GM18526 (cell line): ENCODE measurements around the gene POU2AF1.

Experiments used
- POLR2A ChIP-seq: IDR thresholded peaks from 3 replicates; pipeline ENCODE4 v1.6.1; 2011; ENCODE audit not compliant: insufficient read length; ENCODE audit errors: extremely low read depth

Gene POU2AF1

DNA sequence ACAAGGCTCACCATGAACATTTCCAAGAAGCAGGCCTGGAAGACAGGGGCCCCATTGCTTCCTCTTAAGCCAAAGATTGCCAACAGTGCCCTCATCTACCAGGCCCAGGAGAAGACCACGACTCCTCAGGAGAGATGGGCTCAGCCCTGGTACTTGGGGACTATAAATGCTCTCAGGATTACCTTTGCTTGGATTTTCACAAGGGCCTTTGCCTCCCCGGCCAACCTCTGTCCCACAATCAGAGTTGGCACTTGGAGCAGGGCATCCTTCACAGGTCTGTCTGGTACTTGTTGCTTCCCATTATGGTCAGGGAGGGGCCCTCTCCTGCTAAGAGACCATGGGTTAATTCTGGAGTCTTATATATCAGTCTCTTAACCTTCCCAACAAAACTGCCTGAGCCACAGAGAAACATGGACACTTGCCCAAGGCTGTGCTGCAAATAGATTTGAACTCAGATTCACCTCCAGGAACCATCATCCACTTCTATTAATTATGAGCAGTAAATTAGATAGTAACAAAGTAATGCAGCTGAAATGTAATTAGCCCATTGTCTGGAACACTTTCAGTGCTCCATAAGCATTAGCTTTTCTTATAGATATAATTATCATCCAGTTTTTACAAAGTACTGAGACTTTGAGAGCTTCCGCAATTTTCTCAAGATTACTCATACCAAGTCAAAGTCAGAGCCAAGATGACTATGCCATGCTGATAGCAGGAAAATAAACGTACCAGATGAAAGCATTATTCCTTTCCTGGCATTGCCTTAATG is 47.2 kb downstream of the POU2AF1 start:
- no peak for TF ChIP-seq POLR2A

DNA sequence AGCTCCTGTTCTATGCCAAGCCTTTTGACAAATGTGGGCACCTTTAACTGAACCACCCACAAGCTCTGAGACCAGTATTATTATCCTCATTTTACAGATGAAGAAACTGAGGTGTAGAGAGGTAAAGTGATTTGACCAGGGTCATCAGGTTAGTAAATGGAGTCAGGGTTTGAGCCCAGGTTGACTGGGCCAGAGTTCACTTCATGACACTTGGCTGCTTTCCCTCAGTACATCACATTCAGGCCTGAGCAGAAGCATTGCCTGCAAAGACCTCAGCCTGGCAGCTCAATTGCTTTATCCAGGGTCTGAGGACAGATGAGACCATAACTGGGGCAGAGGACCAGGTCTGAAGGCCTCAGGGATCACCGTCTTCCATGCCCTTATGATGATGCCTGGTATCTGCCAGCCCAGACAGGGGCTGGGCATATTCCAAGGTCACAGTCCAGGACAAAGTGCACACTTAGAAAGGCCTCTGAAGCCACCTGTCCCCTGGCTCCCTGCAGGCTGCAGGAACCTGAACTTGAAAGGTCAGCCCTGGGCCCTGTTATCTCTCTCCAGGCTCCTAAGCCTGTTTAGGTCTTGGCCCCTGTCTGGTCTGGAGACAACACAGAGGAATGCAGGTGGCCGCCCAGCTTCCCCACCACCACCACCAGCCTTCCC is 48.7 kb downstream of the POU2AF1 start:
- no peak for TF ChIP-seq POLR2A

DNA sequence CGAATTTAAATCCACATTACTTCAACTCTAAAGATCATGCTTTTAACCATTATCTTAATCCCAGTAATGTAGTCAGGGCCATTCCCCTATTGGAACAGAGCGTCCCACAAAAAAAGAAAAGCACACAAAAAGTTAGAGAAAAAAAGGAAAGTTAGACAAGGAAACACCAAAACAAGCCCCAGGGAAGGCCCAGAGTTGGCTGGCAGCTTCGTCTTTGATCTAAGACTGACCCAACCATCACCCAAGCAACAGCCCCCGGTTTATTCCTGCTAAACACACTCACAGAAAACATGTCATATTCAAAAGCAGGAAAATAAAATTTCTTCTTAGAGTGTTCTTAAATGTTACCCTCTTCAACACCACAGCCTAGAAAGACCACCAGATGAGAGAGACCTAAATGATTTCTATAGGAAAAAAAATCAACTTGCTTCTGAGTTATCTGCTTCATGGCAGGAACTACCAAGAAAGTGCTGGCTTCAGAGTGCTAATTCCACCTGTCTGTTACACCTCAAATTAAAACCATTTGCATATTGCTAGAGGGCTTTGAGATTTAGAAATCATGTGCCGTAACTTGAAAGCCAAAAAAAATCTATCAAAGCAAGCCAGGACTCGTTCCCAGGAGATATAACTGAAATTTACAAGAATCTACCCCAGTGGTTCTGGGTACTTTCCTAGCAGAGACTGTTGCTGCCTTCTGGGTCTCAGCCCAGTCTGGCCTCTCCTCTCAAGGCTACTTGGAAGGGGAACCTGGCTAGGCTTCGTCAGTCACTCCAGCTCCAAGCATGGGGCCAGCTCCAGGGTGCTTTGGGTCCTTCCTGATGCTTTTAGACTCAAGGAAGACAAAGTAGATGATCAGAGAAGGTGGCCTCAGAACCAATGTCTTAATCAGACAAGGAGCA is 49.5 kb downstream of the POU2AF1 start:
- TF ChIP-seq POLR2A = no peak

DNA sequence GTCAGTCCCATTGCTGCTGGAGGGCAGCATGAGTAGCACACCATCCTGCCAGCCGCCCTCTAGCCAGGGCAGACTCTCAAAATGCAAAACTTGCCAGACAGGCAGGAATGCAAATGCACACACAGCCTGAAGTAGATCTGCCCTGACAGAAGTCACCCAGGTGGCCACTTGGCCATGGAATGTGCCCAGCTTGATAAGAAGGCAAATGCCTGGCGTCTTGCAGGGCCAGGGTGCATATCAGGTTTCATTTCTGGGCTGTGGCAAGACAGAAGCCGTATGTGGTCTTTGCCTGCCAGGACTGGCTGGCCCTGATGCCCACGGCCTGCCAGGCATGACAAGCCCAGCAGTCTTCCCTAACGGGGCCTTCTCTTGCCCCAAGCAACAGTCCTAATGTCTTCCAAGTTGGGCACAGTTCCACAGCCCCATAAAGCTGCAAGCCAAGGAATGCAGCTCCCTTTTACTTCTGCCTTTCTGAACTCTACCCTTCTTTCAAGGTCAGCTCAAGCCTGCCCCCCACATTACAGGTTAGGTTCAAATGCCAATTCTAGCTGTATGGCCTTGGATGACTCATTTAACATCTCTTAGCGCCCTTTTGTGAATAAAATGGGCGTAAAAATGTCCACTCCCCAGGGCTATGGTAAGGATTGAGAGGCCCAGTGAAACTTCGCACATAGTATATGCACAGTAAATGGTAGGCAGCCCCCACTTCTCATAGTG is 51.0 kb downstream of the POU2AF1 start:
- TF ChIP-seq POLR2A = no peak

- no peak for TF ChIP-seq POLR2A
These were observed 52.3 kb downstream of the POU2AF1 start for GRCh38 chr11:111326824-111327223.

DNA sequence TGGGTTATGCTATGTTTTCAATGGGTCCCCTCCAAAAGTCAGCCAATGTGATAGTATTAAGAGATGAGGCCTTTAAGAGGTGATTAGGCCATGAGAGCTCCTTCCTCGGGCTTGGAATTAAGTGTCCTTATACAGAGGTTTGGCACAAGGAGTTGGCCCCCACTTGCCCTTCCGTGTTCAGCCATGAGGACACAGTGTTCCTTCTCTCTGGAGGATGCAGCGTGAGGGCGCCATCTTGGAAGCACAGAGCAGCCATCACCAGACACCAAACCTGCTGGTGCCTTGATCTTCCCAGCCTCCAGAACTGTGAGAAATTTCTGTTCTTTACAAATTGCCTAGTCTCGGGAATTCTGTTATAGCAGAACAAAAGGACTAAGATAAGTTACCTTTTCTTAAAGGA is 53.8 kb downstream of the POU2AF1 start:
- TF ChIP-seq POLR2A = no peak

DNA sequence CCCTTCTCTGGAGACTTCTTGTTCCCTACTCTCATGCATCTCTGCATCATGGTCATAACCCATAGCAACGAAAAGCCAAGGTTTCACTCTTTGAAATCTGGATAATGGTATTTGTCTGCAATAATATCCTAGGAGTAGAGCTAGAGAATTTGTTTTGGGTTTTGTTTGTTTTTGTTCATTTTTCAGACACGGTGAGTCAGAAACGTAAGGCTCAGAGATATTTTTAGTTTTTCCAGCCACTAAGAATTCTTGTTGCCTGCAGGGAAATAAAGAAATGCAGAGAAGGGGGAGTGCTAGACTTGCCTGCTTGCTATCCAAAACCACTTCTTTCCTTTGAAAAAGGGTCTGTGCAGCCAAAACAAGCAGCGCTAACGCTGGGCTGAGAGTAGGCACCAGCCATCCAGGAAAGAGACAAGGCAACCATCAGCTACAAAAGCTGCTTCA is 54.8 kb downstream of the POU2AF1 start:
- no peak for TF ChIP-seq POLR2A

- no peak for TF ChIP-seq POLR2A
These were observed 56.5 kb downstream of the POU2AF1 start for GRCh38 chr11:111322534-111322933.

GRCh38 chr11:111320728-111321568 is 58.1 kb downstream of the POU2AF1 start:
- TF ChIP-seq POLR2A = no peak

GRCh38 chr11:111319296-111319695 is 59.8 kb downstream of the POU2AF1 start:
- no peak for TF ChIP-seq POLR2A

GRCh38 chr11:111312076-111312475 is 67.0 kb downstream of the POU2AF1 start:
- TF ChIP-seq POLR2A = no peak

GRCh38 chr11:111310723-111311122 is 68.4 kb downstream of the POU2AF1 start:
- no peak for TF ChIP-seq POLR2A

- TF ChIP-seq POLR2A = no peak
These were observed 69.0 kb downstream of the POU2AF1 start for GRCh38 chr11:111310088-111310487.

DNA sequence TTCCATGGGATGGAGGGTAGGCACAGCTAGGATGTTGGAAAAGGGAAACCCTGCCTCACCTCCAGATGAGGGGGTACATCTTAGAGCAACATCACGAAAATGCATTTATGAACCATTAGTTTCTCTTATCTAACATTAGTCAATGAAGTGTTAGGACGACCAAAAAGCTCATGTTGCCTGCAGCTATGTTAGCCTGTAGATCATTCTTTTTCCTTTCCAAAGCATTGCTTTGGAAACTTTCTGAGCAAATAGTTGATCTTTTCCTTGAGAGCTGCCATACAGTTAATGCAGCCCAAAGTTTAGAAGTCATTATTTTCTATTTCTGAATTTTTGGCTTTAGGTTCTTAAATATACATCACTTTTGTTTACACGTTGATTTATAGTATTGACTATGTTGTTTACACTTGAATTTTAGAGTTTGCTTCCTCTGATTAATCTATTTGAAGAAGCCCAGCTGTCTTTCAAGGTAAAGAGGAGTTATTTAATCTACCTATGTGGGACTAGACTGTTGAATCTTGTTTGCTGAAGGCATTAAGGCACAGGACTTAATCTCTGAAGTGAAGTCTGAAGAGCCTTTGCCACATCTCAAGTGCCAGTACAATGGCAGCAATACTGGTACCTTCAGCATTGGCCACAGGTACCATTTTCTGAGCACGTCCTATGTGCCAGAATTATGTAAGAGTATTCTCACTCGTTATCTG is 69.7 kb downstream of the POU2AF1 start:
- TF ChIP-seq POLR2A = no peak

DNA sequence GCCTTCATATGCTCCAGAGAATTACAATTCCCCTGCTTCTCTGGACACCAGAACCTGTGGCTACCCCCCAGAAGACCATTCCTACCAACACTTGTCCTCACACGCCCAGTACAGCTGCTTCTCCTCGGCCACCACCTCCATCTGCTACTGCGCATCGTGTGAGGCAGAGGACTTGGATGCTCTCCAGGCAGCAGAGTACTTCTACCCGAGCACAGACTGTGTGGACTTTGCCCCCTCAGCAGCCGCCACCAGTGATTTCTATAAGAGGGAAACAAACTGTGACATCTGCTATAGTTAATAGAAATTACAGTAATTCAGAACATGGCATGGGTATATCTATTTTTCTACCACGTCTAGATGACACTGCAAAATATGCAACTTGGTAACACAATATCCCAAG is 70.9 kb downstream of the POU2AF1 start:
- no peak for TF ChIP-seq POLR2A
